Measurements from ENCODE around the gene GCSH. TPM values are rescaled to one million over a fixed set of nuclear protein-coding genes. Genes with fewer than 3 reads are reported as not detected.

GCSH gene
- total and polyA plus RNA-seq, 8 donors = 4.9 to 36.4 (median 24.2) TPM

GRCh38 chr16:81101702-81102101 lies 5.5 kb upstream of the GCSH start:
- no peaks in the 10 kb centered on the region for H3K9me3 ChIP-seq
- H3K27me3 ChIP-seq = no peaks in the 10 kb centered on the region
- no peak for TF ChIP-seq POLR2A (IDR thresholded peaks at IDR 0.05)
- no peak for TF ChIP-seq CTCF (IDR thresholded peaks at IDR 0.05)
- TF ChIP-seq EP300 (IDR thresholded peaks at IDR 0.05) = no peak
- TF ChIP-seq POLR2AphosphoS5 (IDR thresholded peaks at IDR 0.05) = no peak
- H3K27ac ChIP-seq = no peak overlapping the region
- no peak overlapping the region for H3K4me3 ChIP-seq
- DNase-seq = no peak
- 86 to 91% (median 88%) methylated on average over 9 of the region's 9 CpGs for WGBS, 5 donors
- intact Hi-C loops (cut with DNase I; ENCODE audit: low total_unique reads) = no loop called here
- H3K4me1 ChIP-seq = peaks cover 2 to 5% (median 5%) of the 10 kb centered on the region in 4 donors
- H3K36me3 ChIP-seq = no peaks in the 10 kb centered on the region

- Histone ChIP-seq H3K36me3 (no peaks in the 10 kb centered on the region), H3K4me1 (peaks cover 5 to 10% (median 8%) of the 10 kb centered on the region in 4 donors), H3K27ac (no peak overlapping the region), H3K9me3 (no peaks in the 10 kb centered on the region), H3K27me3 (no peaks in the 10 kb centered on the region), H3K4me3 (no peak overlapping the region)
- no peak for TF ChIP-seq EP300 (IDR thresholded peaks at IDR 0.05)
- no peak for TF ChIP-seq POLR2AphosphoS5 (IDR thresholded peaks at IDR 0.05)
- no peak for TF ChIP-seq POLR2A (IDR thresholded peaks at IDR 0.05)
- TF ChIP-seq CTCF (IDR thresholded peaks at IDR 0.05) = no peak
- no peak for DNase-seq
- intact Hi-C loops (cut with DNase I; ENCODE audit: low total_unique reads) = no loop called here
These were observed 3.8 kb upstream of the GCSH start for GRCh38 chr16:81099958-81100357.

GRCh38 chr16:81097230-81097629 lies 1.0 kb upstream of the GCSH start:
- H3K4me1 ChIP-seq = peaks cover 5 to 14% (median 9%) of the 10 kb centered on the region in 4 donors
- no peaks in the 10 kb centered on the region for H3K27me3 ChIP-seq
- DNase-seq = no peak
- H3K9me3 ChIP-seq = no peaks in the 10 kb centered on the region
- H3K4me3 ChIP-seq = no peak overlapping the region
- 90 to 97% (median 94%) methylated on average over 6 of the region's 6 CpGs for WGBS, 5 donors
- intact Hi-C loops (cut with DNase I; ENCODE audit: low total_unique reads) = no loop called here
- peak overlapping the region in 1 of 5 donors; percentile 82 for H3K27ac ChIP-seq
- TF ChIP-seq CTCF (IDR thresholded peaks at IDR 0.05) (no peak), POLR2AphosphoS5 (IDR thresholded peaks at IDR 0.05) (no peak), POLR2A (IDR thresholded peaks at IDR 0.05) (no peak), EP300 (IDR thresholded peaks at IDR 0.05) (no peak)
- H3K36me3 ChIP-seq = no peaks in the 10 kb centered on the region

GRCh38 chr16:81096715-81097208 lies 567 bp upstream of the GCSH start:
- DNase-seq = no peak
- Histone ChIP-seq H3K27me3 (no peaks in the 10 kb centered on the region), H3K36me3 (no peaks in the 10 kb centered on the region), H3K4me3 (peak overlapping the region; percentile 61 to 86 (median 66)), H3K9me3 (no peaks in the 10 kb centered on the region), H3K27ac (peak overlapping the region in 4 of 5 donors; percentile 51 to 83 (median 78)), H3K4me1 (peaks cover 5 to 14% (median 9%) of the 10 kb centered on the region in 4 donors)
- TF ChIP-seq POLR2AphosphoS5 (IDR thresholded peaks at IDR 0.05) (no peak), CTCF (IDR thresholded peaks at IDR 0.05) (no peak), POLR2A (IDR thresholded peaks at IDR 0.05) (no peak)
- intact Hi-C loops (cut with DNase I; ENCODE audit: low total_unique reads) = no loop called here
- 45 to 54% (median 53%) methylated on average over 8 of the region's 8 CpGs for WGBS, 5 donors

All from stomach (tissue), 9 donors.